Activated effector memory CD4-positive, alpha-beta T cell treated with anti-CD3 and anti-CD28 coated beads, Interleukin-2, amount 50 U/mL, for 16 hours (primary cell): ENCODE data around the gene GAB2.
"Not testable (repeated sequence)": the region's sequence is repeated elsewhere in the genome, so short reads cannot be mapped to it uniquely, and the experiment has no call there.

ENCODE experiments used
- DNase-seq: peaks from one replicate; pipeline ENCODE4 v3.0.0-alpha.2; 2020

GAB2 gene

DNA sequence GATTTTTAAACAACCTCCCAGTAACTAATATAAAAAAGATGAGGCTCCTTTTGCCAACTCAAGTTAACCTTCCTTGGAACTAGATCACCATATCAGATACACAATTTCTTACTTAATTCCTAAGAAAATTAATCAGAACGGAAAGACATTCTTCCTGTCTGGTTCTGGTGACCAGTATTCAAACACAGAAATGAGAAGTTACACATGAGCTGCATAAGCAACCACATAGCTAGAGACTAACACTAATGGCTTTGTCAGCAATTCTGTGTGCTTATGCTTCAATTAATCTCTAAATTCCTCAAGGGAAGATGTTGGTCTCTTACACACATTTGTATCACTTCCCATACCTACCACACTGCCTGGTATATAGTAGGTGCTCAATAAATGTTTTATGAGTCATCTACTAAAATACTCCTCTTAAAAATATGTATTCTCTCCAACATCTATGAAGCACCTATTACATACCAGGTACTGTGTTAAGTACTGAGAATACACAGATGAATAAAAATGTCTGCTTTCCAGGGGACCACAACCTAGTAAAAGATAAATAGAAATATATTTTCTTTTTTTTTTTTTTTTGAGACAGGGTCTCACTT, 54.5 kb downstream of the GAB2 start:
- DNase-seq: no peak

DNA sequence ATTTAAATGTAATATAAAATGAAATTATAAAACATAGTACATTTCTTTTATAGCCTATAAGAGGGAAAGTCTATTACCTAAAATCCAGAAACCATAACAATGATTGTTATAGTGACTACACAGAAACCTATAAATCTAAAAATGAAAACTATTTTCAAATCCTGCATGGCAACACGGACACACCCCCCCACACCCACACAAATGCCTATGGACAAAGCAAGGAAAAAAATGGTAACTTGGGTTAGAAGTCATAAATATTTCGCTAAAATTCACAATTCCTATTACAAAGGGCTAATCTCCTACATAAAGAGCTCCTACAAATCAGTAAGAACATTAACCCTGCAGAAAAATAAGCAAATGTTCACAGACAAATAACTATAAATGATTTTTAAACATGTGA, 56.4 kb downstream of the GAB2 start:
- DNase-seq: no peak

DNA sequence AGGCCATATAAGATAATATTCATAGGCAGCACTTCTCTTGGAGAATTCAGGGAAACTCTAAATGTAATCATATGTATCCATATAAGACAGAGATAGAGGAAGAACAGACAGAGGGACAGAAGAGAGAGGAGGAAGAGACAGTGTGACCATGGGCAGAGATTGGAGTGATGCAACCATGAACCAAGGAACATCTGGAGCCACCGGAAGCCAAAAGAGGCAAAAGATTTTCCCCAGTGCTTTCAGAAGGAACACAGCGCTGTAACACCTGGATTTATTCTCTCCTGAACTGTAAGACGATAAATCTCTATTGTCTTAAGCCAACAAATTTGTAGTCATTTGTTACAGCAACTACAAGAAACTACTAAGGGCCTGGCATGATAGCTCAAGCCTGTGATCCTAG, 57.7 kb downstream of the GAB2 start:
- no peak for DNase-seq

DNA sequence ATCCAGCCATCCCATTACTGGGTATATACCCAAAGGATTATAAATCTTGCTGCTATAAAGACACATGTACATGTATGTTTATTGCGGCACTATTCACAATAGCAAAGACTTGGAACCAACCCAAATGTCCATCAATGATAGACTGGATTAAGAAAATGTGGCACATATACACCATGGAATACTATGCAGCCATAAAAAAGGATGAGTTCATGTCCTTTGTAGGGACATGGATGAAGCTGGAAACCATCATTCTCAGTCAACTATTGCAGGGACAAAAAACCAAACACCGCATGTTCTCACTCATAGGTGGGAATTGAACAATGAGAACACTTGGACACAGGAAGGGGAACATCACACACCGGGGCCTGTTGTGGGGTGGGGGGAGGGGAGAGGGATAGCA, 59.7 kb downstream of the GAB2 start:
- DNase-seq: not testable (repeated sequence)

DNA sequence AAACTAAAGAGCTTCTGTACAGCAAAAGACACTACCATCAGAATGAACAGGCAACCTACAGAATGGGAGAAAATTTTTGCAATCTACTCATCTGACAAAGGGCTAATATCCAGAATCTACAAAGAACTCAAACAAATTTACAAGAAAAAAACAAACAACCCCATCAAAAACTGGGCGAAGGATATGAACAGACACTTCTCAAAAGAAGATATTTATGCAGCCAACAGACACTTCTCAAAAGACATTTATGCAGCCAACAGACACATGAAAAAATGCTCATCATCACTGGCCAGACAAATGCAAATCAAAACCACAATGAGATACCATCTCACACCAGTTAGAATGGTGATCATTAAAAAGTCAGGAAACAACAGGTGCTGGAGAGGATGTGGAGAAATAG, 60.2 kb downstream of the GAB2 start:
- DNase-seq: not testable (repeated sequence)

DNA sequence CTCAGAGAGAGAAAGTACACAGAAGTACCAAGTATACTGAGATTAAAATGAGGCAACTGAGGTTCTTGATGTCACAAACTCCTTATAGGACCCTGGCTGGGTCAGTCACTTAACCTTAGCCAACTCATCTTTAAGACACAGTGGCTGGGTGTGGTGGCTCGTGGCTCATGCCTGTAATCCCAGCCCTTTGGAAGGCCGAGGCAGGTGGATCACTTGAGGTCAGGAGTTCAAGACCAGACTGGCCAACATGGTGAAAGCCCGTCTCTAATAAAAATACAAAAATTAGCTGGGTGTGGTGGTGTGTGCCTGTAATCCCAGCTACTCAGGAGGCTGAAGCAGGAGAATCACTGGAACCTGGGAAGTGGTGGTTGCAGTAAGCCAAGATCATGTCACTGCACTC, 61.9 kb downstream of the GAB2 start:
- DNase-seq: not testable (repeated sequence)

DNA sequence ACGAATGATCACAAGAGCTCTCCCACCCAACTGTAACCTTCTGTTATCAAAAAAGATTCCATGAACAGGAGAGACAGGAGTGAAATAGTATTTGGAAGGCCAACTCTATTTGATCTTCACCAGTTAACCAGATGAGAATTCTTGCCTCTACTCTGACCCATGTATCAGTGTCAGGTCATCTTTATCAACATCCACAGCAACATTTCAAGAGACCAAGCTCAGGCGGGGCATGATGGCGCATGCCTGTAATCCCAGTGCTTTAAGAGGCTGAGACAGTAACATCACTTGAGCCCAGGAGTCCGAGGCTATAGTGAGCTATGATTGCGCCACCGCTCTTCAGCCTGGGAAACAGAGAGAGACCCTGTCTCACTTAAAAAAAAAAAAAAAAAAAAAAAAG, 62.3 kb downstream of the GAB2 start:
- no peak for DNase-seq

DNA sequence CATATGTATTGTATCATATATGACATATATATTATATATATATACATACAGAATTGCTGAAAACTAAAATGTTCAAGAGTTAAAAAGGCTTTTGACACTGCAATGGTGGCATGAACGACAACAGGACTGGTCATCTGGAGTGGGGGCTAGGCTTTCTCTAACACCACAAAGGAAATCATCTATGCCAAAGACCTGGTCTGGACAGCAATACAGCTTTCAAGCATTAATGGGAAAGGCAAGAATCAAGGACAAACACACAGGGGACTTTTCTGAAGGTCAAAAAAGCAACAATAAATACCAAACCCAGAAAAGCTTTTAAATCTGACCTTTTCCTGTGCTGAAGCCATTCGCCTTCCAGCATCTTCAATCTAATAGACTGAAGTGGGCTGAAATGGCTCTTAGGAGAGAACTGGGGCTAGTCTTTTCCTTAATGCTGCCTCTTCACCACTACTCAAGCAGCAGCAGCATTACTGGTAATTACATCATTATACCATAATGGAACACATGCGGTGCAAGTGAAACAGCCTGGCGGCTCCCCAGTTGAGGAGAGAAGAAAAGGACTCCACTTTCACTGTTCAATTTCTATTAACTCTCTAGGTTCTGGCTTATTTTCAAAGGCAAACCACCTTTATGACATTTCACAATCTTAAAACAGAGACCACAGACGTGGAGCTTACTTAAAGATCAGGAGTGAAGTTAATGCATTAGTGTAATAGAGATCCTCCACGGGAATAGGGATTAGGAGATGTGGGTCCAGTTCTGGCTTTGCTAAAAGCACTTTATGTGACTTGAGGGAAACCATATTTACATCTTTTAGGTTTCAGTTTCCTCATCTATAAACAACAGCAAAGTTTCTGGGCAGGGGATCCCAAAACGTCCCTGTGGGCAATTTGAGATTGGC, 63.0 kb downstream of the GAB2 start:
- no peak for DNase-seq

DNA sequence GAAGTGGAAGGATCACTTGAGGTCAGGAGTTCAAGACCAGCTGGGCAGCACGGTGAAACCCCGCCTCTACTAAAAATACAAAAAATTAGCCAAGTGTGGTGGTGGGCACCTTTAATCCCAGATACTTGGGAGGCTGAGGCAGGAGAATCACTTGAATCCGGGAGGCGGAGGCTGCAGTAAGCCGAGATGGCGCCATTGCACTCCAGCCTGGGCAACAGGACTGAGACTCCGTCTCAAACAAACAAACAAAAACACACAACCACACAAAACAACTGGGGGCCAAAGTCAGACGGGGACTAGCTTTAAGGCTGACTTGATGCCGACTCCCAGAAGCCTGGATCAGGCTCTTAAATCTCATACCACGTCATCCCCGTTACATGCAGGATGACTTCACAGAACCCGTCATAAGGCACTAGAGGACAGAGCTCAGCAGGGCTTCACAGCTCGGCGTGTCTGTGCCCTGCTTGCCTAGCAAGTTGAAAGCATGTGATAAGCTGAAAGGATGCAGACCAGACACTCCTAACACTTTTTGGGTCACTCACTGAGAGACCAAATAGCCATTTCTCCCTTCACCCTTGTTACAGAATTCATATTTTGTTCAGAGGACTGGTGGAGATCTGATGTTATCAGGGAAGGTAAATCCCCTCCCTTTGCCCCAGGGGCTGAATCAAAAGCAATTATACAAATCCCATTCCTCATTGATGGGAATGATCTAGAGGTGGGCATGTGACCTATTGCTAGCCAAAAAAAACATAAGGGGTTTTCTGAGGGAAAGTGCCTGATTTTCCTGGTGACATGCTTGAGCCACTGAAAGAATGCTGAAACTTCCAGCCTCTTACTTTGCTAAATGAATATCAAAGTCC, 65.4 kb downstream of the GAB2 start:
- DNase-seq: no peak

DNA sequence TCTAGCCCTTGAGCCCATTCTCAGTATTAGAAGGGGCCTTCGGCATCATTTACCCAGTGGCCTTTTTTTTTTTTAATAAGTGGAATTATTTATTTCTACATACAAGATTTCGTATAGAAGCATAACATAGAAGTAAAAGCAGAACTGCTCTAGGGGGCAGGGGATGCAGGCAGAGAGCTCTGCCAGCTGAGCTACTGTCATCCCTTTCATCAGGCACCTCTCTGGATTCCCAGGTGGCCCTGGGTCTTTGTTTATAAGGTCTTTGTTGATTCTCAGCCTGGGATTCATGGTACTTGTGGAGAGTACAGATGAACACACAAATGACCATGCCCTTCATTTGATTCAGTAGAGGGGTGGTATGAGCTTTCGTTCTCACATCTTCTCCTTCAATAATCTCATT, 66.4 kb downstream of the GAB2 start:
- DNase-seq: no peak

DNA sequence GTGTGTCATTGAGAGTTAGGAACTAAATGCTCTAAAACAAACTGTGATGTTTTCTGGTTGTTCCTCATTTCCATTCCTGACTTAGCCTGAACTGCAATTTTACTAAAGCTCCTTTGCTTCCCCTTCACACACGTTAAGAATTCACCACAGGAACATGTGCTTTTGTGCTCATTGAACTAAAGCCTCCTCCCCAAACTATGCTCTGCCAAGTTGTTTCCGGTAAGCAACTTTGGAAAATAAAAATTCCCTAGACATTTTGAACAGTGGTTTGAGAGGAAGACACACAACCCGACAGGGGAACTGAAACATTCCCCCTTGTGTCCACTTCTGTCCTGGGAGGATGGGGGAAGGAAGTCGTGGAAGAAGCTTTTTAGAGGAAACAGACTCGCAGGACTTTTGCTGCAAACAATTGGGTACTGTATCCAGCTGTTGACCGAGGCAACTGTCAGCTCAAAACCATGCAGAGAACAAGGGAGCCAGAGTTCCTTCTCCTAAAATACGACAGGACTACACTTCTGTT, 66.9 kb downstream of the GAB2 start:
- DNase-seq: no peak

DNA sequence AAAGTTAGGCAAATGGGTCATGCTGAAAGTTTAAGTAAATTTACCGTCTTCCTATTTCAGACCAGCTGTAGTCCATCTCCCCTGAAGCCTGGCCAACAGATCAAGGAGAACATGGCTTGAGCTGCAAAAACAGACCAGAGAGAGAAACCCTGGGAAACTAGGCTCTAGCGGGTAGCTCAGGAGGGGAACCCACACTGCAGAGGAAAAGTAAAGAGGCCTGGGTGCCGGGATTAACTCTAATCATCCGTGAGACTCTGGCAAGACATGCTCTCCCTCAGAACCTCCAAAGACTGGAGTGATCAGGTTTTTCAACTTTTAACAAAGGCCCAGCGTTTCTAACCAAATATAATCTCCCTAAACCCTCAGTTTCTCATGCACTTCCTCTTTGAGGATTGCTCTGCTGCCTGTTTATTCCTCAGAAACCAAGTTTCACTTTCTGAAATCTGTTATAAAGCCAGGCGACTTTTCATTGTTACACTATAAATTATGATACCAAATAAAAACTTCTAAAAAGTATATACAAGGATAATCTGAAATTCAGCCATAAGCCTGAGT, 67.5 kb downstream of the GAB2 start:
- DNase-seq: no peak

DNA sequence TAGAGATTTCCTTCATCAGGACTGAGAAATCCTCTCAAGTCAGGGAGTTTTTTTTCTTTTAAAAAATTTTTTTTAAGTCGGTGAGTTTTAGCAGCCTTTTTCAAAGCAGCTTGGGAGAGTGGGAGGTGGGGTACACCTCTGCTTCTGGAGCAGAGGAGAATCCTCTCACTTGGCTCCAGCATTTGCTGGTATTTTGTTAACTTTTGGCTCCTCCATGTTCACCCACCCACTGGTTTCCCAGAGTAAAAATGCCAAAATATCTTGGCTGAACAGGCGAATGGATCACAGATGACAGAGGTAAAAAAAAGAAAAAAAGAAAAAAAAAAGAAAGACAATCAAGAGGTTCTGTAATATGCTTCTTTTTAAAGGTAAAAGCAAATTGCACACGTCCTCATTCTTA, 68.0 kb downstream of the GAB2 start:
- DNase-seq: no peak

DNA sequence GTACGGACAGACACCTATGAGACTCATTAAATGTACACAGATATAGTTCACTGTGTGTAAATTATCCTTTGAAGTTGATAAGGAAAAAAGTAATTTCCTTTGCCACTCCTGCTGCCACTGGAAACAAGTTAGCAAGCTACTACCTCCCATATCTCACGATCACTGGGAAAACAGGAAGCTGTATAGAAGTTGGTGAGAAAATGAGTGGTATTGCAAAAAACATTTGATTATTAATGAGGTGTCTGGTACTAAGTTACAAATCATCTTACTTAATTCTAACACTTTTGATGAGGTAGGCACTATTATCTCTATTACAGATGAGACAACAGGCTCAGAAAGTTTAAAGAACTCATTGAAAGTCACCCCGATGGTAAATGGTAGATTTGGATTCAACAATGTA, 68.5 kb downstream of the GAB2 start:
- no peak for DNase-seq

DNA sequence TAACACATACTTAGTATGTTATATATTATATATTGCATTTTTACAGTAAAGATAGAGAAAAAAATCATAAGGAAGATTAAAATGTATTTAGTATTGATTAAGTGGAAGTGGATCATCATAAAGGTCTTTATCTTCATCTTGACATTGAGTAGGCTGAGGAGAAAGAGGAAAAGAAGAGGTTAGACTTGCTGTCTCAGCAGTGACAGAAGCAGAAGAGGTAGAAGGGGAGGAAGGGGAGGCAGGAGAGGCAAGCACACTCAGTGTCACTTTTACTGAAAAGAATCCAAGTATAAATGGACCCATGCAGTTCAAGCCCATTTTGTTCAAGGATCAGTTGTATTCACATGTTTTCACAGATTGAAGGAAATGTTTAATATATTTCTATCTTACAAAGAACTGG, 69.7 kb downstream of the GAB2 start:
- no peak for DNase-seq

DNA sequence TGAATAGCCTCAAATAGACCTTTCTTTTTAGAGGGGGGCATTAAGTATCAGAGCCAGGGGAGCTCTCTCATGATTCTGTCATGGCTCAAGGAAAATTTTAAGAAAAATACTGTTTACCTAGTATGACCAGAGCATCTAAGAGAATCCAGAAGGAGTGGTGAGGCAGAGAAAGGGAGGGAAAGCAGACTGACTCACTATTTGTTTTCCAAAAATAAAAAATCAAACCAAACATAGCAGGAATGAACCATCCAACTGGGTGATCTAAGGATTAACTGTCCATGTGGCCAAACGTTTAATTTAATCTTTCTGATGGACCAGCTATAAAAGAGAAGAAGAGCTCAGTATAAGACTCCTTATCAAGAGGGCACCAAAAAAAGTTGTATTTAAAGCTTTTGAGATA, 70.8 kb downstream of the GAB2 start:
- no peak for DNase-seq

DNA sequence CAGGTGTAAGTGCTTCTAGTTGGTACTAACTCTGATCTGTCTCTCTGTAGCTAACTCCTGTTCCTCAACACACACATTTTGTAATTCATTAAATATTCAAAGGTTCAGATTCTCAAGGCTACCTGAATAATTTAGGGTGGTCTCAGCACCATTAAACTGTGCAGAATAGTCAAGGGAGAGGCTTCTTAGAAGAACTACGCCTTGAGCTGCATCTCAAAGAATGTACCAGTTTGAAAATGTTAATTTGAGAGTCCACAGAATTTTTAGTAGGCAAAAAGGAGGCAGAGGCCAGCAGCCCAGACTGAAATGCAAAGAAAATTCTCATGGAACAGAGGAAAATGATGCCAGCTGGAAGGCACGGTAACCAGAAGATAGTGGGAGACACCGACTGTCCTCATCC, 72.2 kb downstream of the GAB2 start:
- no peak for DNase-seq

DNA sequence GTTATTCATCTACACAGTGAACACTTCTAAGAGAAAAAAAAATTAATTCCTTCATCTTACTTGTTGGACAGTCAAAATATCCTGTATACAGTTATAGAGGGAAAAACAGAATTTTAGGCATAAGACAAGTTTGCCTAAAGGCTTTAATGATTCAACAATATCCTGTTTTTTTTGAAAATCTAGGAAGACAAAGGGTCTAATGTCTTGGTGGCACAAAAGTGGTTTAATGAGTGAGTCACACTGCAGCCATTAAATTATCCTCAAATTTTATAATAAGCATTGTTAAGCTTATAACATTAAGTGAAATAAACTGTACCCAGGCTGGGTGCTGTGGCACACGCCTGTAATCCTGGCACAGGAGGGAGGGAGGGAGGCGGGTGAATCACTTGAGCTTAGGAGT, 72.9 kb downstream of the GAB2 start:
- no peak for DNase-seq

DNA sequence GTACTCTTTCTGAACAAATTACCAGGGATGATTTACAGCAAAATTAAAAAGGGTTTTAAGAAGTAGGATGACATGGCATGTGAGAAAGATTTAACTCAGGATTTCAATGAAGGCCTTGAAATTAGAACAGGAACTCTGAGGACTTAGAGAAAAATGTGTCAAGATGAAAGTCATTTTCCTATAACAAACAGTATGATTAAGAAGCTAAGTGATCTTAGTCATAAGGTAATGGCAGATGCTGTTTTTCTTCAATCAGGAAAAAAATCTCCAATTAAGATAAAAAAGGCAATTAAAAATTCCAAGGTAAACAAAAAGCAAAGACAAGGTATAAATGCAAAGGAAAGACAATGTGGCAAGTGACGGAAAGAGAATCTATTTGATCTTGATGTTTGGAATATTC, 73.5 kb downstream of the GAB2 start:
- DNase-seq: no peak

DNA sequence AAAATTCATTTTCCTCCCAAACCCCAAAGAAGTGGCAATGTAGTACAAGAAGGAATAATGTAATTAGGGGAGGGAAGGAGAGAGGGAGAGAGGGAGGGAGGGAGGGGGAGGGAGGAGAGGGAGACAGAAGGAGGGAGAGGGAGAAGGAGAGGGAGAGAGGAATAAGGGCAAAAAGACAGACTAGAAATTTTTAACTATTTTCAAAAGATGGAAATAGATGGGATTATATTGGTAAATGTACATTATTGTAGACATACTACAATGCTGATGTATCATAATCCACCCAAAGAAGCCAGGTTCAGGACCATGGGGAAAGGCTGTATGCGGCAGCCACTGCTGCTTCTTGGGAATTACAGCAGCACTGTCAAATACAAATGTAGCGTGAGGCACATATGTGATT, 74.3 kb downstream of the GAB2 start:
- no peak for DNase-seq

DNA sequence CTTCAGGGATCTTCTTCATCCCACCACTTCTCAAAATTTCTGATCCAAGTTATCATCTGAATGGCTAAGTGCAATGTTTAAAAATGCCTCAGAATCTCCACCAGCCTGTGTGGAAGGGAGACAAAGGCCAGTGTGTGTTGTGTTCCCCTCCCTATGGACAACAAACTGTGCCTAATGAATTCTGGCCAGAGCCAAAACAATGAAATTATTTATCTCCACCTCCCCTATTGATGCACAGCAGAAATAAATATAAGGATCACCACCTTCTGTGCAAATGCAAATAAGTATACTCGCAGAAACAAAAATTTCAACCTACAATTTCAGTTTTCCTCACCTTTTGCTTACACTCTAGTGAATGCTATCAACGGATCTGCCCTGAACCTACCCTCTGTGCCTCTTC, 75.8 kb downstream of the GAB2 start:
- no peak for DNase-seq

DNA sequence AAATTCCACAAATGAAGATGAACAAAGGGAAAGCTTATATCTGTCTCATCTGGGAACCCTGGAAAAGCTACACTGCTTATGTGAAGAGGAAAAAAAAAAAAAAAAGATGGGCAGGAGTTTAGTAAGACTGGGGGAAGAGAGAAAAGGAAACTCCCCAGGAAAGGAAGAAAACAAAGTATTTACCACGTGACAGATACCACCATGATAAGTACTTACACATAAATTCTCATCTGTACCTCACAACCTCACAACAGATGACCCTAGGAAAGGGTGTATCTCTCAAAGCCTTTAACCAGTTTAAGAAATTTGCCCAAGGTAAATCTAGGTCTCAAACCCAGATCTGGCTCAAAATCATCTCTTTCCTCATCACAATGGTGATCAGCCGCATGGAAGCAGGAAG, 77.1 kb downstream of the GAB2 start:
- DNase-seq: no peak

DNA sequence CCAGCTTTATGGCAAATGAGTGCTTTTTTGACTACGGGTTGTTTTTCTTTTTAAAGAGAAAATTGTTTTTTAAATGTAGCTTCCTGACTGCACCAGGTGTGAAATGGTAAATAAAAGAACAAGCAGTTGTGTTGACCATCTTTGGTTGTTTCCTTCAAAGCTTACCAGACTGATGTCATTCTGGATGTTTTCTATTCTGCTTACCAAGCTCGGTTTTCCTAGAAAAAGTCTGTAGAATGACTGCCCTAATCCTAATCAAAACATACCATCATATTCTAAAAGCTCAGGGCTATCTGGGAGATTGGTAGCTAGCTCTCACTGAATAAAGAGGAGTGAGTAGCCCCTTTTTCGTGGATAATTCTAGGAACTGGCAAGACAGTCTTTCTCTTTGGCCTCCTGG, 77.7 kb downstream of the GAB2 start:
- no peak for DNase-seq
